RWPE1 (cell line): ENCODE data around the gene CTAGE8.
"Not testable (repeated sequence)": the region's sequence is repeated elsewhere in the genome, so short reads cannot be mapped to it uniquely, and the experiment has no call there.

Experiments used
- CTCF ChIA-PET: fragments of 350-600 bp; sonication (Branson Sonifier 250); formaldehyde crosslinking; extraction: SDS; loops from one replicate; lab custom pipeline; 2021; lab: Yijun Ruan, JAX
- POLR2A ChIA-PET: fragments of 400-600 bp; formaldehyde crosslinking; extraction: SDS; loops from one replicate; lab custom pipeline; 2020; ENCODE audit warnings: antibody characterized with exemption; ENCODE audit not compliant: low non-redundant PET; lab: Yijun Ruan, JAX
- DNase-seq: peaks from one replicate; pipeline ENCODE4 v3.0.0; 2012; ENCODE audit warnings: low spot score
- H3K27ac ChIP-seq: fragments of 450-650 bp; 2 replicates; pipeline ENCODE4 v1.5.1; 2017

CTAGE8 gene

GRCh38 chr7:144228810-144229209 is 40.3 kb downstream of the CTAGE8 start:
- H3K27ac ChIP-seq, POLR2A ChIA-PET, DNase-seq, CTCF ChIA-PET: not testable (repeated sequence)

GRCh38 chr7:144226866-144227265 is 42.2 kb downstream of the CTAGE8 start:
- POLR2A ChIA-PET, CTCF ChIA-PET, DNase-seq, H3K27ac ChIP-seq: not testable (repeated sequence)

GRCh38 chr7:144223675-144224074 is 45.4 kb downstream of the CTAGE8 start:
- CTCF ChIA-PET, H3K27ac ChIP-seq, DNase-seq, POLR2A ChIA-PET: not testable (repeated sequence)

- CTCF ChIA-PET, POLR2A ChIA-PET, DNase-seq, H3K27ac ChIP-seq: not testable (repeated sequence)
These were observed 48.6 kb downstream of the CTAGE8 start for GRCh38 chr7:144220531-144220930.

GRCh38 chr7:144219149-144219548 is 49.9 kb downstream of the CTAGE8 start:
- POLR2A ChIA-PET, H3K27ac ChIP-seq, CTCF ChIA-PET, DNase-seq: not testable (repeated sequence)

- DNase-seq, H3K27ac ChIP-seq, CTCF ChIA-PET, POLR2A ChIA-PET: not testable (repeated sequence)
These were observed 50.5 kb downstream of the CTAGE8 start for GRCh38 chr7:144218581-144218980.

- CTCF ChIA-PET, DNase-seq, H3K27ac ChIP-seq, POLR2A ChIA-PET: not testable (repeated sequence)
These were observed 51.9 kb downstream of the CTAGE8 start for GRCh38 chr7:144217200-144217599.
